Mesendoderm (in vitro differentiated cells): ENCODE measurements around the gene FGF19.

Experiments
- DNase-seq: peaks from one replicate; pipeline ENCODE4 v3.0.0; 2013
- H2AK5ac ChIP-seq: 2 replicates; pipeline ENCODE4 v1.6.1; 2013; ENCODE audit warnings: low read length, inconsistent platforms
- H2BK120ac ChIP-seq: 2 replicates; pipeline ENCODE4 v1.6.1; 2013; ENCODE audit warnings: low read depth, mild to moderate bottlenecking, low read length, moderate library complexity, mixed read lengths
- H2BK15ac ChIP-seq: replicated peaks from 2 replicates; pipeline ENCODE4 v1.6.1; 2013; ENCODE audit warnings: low read depth, mild to moderate bottlenecking, moderate library complexity
- H2BK5ac ChIP-seq: 2 replicates; pipeline ENCODE4 v1.6.1; 2013; ENCODE audit warnings: low read length, inconsistent platforms
- H3K18ac ChIP-seq: 2 replicates; pipeline ENCODE4 v1.6.1; 2013; ENCODE audit warnings: mild to moderate bottlenecking, low read length, mixed read lengths
- H3K23ac ChIP-seq: one replicate; pipeline ENCODE4 v1.6.1; 2013; ENCODE audit warnings: low read length
- H3K27ac ChIP-seq: 2 replicates; pipeline ENCODE4 v1.5.1; 2013; ENCODE audit warnings: low read depth, mild to moderate bottlenecking, inconsistent platforms, low read length, moderate library complexity
- H3K27me3 ChIP-seq: 2 replicates; pipeline ENCODE4 v1.6.1; 2013; ENCODE audit warnings: low read length, control low read depth, mild to moderate bottlenecking, inconsistent platforms; ENCODE audit not compliant: insufficient read depth, poor library complexity
- H3K36me3 ChIP-seq: 2 replicates; pipeline ENCODE4 v1.6.1; 2013; ENCODE audit warnings: low read length, inconsistent platforms; ENCODE audit not compliant: control insufficient read depth, insufficient read depth
- H3K4ac ChIP-seq: one replicate; pipeline ENCODE4 v1.6.1; 2013; ENCODE audit warnings: low read depth, mild to moderate bottlenecking, low read length, moderate library complexity
- H3K4me1 ChIP-seq: 2 replicates; pipeline ENCODE4 v1.6.1; 2013; ENCODE audit warnings: low read depth, low read length, inconsistent platforms; ENCODE audit not compliant: control insufficient read depth
- H3K4me2 ChIP-seq: 2 replicates; pipeline ENCODE4 v1.6.1; 2013; ENCODE audit warnings: low read length
- H3K4me3 ChIP-seq: 2 replicates; pipeline ENCODE4 v1.5.1; 2013; ENCODE audit warnings: mild to moderate bottlenecking, low read length
- H3K56ac ChIP-seq: one replicate; pipeline ENCODE4 v1.6.1; 2013; ENCODE audit warnings: low read length
- H3K79me1 ChIP-seq: 2 replicates; pipeline ENCODE4 v1.6.1; 2013; ENCODE audit warnings: low read length, inconsistent platforms
- H3K79me2 ChIP-seq: 2 replicates; pipeline ENCODE4 v1.6.1; 2013; ENCODE audit warnings: mild to moderate bottlenecking, low read length; ENCODE audit not compliant: control insufficient read depth, insufficient read depth
- H3K9ac ChIP-seq: 2 replicates; pipeline ENCODE4 v1.6.1; 2013; ENCODE audit warnings: low read length, inconsistent platforms
- H4K5ac ChIP-seq: one replicate; pipeline ENCODE4 v1.6.1; 2013; ENCODE audit warnings: low read length
- H4K8ac ChIP-seq: one replicate; pipeline ENCODE4 v1.6.1; 2013; ENCODE audit warnings: low read depth, mild to moderate bottlenecking, control low read depth, low read length, moderate library complexity
- WGBS: extraction: QIAGEN DNeasy Blood & Tissue Kit; methylation state at CpG from one replicate; pipeline ENCODE4 v1.1.7; 2013; ENCODE audit warnings: low lambda C conversion rate, missing lambda C conversion rate; ENCODE audit not compliant: insufficient coverage; ENCODE audit errors: extremely low coverage; 5-methylcytosine and 5-hydroxymethylcytosine counted together

The FGF19 gene

DNA sequence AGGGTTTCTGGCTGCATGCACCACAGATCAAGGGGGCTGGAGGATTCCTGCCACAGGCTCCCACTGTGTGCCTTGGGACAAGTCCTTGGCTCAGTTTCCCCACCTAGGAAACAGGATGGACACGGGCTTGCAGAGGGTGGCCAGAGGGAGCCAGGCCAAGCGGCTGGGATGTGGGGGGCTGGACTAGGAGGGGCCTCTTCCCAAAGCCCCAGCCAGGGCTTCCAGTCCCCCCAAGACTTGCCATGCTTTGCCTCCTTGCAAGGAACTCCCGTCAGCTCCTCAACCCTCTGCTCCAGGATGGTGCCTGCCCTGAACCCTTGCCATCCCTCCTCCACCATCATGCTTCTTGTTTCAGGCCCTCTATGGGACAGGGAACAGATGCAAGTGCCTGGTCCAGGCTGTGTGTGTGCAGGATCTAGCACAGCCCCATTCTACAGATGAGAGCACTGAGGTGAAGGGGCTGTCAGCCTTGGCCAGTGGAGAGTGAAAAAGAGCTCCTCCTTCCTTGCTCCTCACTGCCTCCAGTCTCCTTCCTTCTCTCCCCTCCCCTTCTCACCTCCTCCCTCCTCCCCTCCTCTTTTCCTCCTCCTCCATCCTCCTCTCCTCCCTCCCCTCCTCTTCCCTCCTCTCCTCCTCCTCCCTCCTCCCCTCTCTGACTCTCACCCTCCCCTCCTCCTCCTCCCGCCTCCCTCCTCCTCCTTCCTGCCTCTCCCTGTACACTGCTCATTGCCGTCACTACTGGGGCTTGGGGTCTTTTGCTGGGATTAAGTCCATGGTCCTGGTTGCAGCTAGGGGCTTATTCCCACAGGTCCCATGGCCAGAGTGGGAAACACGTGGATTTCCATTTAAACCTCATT, 13.3 kb upstream of the FGF19 start:
- H2BK15ac ChIP-seq = no peak overlapping the region
- H2BK5ac ChIP-seq = no peak overlapping the region
- H3K4ac ChIP-seq = no peak overlapping the region
- H2BK120ac ChIP-seq = no peak overlapping the region
- H3K4me3 ChIP-seq = no peak overlapping the region
- H3K27me3 ChIP-seq = no peaks in the 10 kb centered on the region
- no peaks in the 10 kb centered on the region for H3K36me3 ChIP-seq
- H4K5ac ChIP-seq = no peak overlapping the region
- no peaks in the 10 kb centered on the region for H3K4me1 ChIP-seq
- no peak overlapping the region for H4K8ac ChIP-seq
- no CpG with 5 or more reads among the region's 6 CpGs for WGBS
- no peaks in the 10 kb centered on the region for H3K79me1 ChIP-seq
- H3K9ac ChIP-seq = no peak overlapping the region
- DNase-seq = no peak
- no peak overlapping the region for H3K23ac ChIP-seq
- H2AK5ac ChIP-seq = no peak overlapping the region
- H3K79me2 ChIP-seq = no peaks in the 10 kb centered on the region
- H3K18ac ChIP-seq = no peak overlapping the region
- H3K56ac ChIP-seq = no peak overlapping the region
- H3K4me2 ChIP-seq = no peak overlapping the region
- no peak overlapping the region for H3K27ac ChIP-seq

DNA sequence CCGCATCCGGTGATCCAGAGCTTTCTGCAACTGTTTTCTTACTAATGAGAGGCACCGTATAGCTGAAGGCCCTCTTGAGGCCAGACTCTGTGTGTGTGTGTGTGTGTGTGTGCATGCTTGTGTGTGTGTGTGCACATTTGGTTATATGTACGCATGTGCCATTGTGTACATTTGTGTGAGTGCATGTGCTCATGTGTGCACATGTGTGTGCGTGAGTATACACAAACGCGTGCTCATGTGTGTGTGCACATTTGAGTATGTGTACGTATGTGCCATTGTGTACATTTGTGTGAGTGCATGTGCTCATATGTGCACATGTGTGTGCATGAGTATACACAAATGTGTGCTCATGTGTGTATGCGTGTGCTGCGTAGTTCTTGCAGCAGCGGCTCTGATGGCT, 12.3 kb upstream of the FGF19 start:
- no peaks in the 10 kb centered on the region for H3K36me3 ChIP-seq
- H3K27me3 ChIP-seq = no peaks in the 10 kb centered on the region

GRCh38 chr11:69715446-69715845, 11.6 kb upstream of the FGF19 start:
- Histone ChIP-seq H3K9ac (no peak overlapping the region), H3K23ac (no peak overlapping the region), H4K8ac (no peak overlapping the region), H2BK120ac (no peak overlapping the region), H3K4me1 (no peaks in the 10 kb centered on the region), H3K18ac (no peak overlapping the region), H2BK15ac (no peak overlapping the region), H3K79me1 (no peaks in the 10 kb centered on the region), H2BK5ac (no peak overlapping the region), H2AK5ac (no peak overlapping the region), H3K36me3 (no peaks in the 10 kb centered on the region), H3K79me2 (no peaks in the 10 kb centered on the region), H3K56ac (no peak overlapping the region), H4K5ac (no peak overlapping the region), H3K27me3 (no peaks in the 10 kb centered on the region), H3K27ac (no peak overlapping the region), H3K4me3 (no peak overlapping the region), H3K4ac (no peak overlapping the region), H3K4me2 (no peak overlapping the region)
- DNase-seq = no peak
- no CpG with 5 or more reads among the region's 19 CpGs for WGBS

More for the DNA sequence above, 12.3 kb upstream of the FGF19 start:
- H2BK15ac ChIP-seq = no peak overlapping the region
- H3K27ac ChIP-seq = no peak overlapping the region
- H3K4me3 ChIP-seq = no peak overlapping the region
- no peaks in the 10 kb centered on the region for H3K4me1 ChIP-seq
- H2AK5ac ChIP-seq = no peak overlapping the region
- no peak overlapping the region for H3K4me2 ChIP-seq
- H3K79me1 ChIP-seq = no peaks in the 10 kb centered on the region
- H3K18ac ChIP-seq = no peak overlapping the region
- no peak overlapping the region for H4K8ac ChIP-seq
- WGBS = no CpG with 5 or more reads among the region's 11 CpGs
- H2BK5ac ChIP-seq = no peak overlapping the region
- H2BK120ac ChIP-seq = no peak overlapping the region
- no peak for DNase-seq
- H3K23ac ChIP-seq = no peak overlapping the region
- H3K56ac ChIP-seq = no peak overlapping the region
- H4K5ac ChIP-seq = no peak overlapping the region
- no peak overlapping the region for H3K9ac ChIP-seq
- H3K79me2 ChIP-seq = no peaks in the 10 kb centered on the region
- H3K4ac ChIP-seq = no peak overlapping the region

GRCh38 chr11:69711822-69712801, 8.3 kb upstream of the FGF19 start:
- no peak overlapping the region for H3K56ac ChIP-seq
- H3K79me1 ChIP-seq = no peaks in the 10 kb centered on the region
- no peak overlapping the region for H3K4me2 ChIP-seq
- H3K4me1 ChIP-seq = no peaks in the 10 kb centered on the region
- no peak overlapping the region for H3K9ac ChIP-seq
- H3K27ac ChIP-seq = no peak overlapping the region
- H3K4ac ChIP-seq = no peak overlapping the region
- no CpG with 5 or more reads among the region's 28 CpGs for WGBS
- no peak overlapping the region for H2BK15ac ChIP-seq
- H3K23ac ChIP-seq = no peak overlapping the region
- H3K36me3 ChIP-seq = no peaks in the 10 kb centered on the region
- no peak overlapping the region for H4K8ac ChIP-seq
- no peak overlapping the region for H2AK5ac ChIP-seq
- H3K79me2 ChIP-seq = no peaks in the 10 kb centered on the region
- no peak for DNase-seq
- no peak overlapping the region for H2BK5ac ChIP-seq
- no peak overlapping the region for H2BK120ac ChIP-seq
- H3K4me3 ChIP-seq = no peak overlapping the region
- no peak overlapping the region for H4K5ac ChIP-seq
- no peaks in the 10 kb centered on the region for H3K27me3 ChIP-seq
- H3K18ac ChIP-seq = no peak overlapping the region

GRCh38 chr11:69708736-69709401, 5.0 kb upstream of the FGF19 start:
- no peak overlapping the region for H2BK15ac ChIP-seq
- WGBS = no CpG with 5 or more reads among the region's 15 CpGs
- H3K27me3 ChIP-seq = peaks cover 2% of the 10 kb centered on the region
- H3K79me1 ChIP-seq = no peaks in the 10 kb centered on the region
- no peak overlapping the region for H2BK120ac ChIP-seq
- no peaks in the 10 kb centered on the region for H3K4me1 ChIP-seq
- H3K23ac ChIP-seq = no peak overlapping the region
- no peaks in the 10 kb centered on the region for H3K79me2 ChIP-seq
- no peak overlapping the region for H3K9ac ChIP-seq
- no peak overlapping the region for H4K5ac ChIP-seq
- no peak overlapping the region for H4K8ac ChIP-seq
- H3K56ac ChIP-seq = no peak overlapping the region
- DNase-seq = peak; percentile 67
- no peak overlapping the region for H3K4me3 ChIP-seq
- no peak overlapping the region for H2BK5ac ChIP-seq
- H3K27ac ChIP-seq = no peak overlapping the region
- H3K4ac ChIP-seq = no peak overlapping the region
- H3K4me2 ChIP-seq = no peak overlapping the region
- no peaks in the 10 kb centered on the region for H3K36me3 ChIP-seq
- no peak overlapping the region for H3K18ac ChIP-seq
- H2AK5ac ChIP-seq = no peak overlapping the region
